Upper lobe of left lung (tissue), 4 donors: ENCODE data around the gene REV1.

Experiments used
- CTCF ChIP-seq, 6 experiments: fragments of 450-650 bp in 4 of 6; fragments of 200-600 bp in 2 of 6; sonication (generic) in 2 of 6; IDR thresholded peaks; one replicate each; pipeline ENCODE4 v1.5.1; 2016 to 2019; ENCODE audit warnings: antibody characterized with exemption in 6 of 6
- EP300 ChIP-seq, 4 donors: sonication (generic); formaldehyde crosslinking; IDR thresholded peaks; one replicate each; pipeline ENCODE4 v1.5.1; 2017; ENCODE audit warnings: antibody characterized with exemption in 4 of 4, control low read depth in 2 of 4
- POLR2A ChIP-seq, 4 donors: fragments of 450-650 bp; IDR thresholded peaks; one replicate each; pipeline ENCODE4 v1.5.1; 2016 to 2017; ENCODE audit warnings: antibody characterized with exemption in 4 of 4, mild to moderate bottlenecking in 2 of 4
- POLR2AphosphoS5 ChIP-seq, 2 donors: sonication (generic); formaldehyde crosslinking; IDR thresholded peaks; one replicate each; pipeline ENCODE4 v1.5.1; 2017; ENCODE audit warnings: antibody characterized with exemption in 2 of 2

GRCh38 chr2:99481527-99481926 is 8.3 kb downstream of the REV1 start:
- no peak for TF ChIP-seq CTCF (IDR thresholded peaks at IDR 0.05)
- no peak for TF ChIP-seq POLR2A (IDR thresholded peaks at IDR 0.05)
- no peak for TF ChIP-seq POLR2AphosphoS5 (IDR thresholded peaks at IDR 0.05)
- no peak for TF ChIP-seq EP300 (IDR thresholded peaks at IDR 0.05)
